ENCODE results near the gene TRMT44.
"Not testable (repeated sequence)": the region's sequence is repeated elsewhere in the genome, so short reads cannot be mapped to it uniquely, and the experiment has no call there.

The TRMT44 gene

GRCh38 chr4:8495803-8496202 lies 55.2 kb downstream of the TRMT44 start:
- DNase-seq, result no peak

GRCh38 chr4:8497762-8498161 lies 57.2 kb downstream of the TRMT44 start:
- DNase-seq, result no peak

DNA sequence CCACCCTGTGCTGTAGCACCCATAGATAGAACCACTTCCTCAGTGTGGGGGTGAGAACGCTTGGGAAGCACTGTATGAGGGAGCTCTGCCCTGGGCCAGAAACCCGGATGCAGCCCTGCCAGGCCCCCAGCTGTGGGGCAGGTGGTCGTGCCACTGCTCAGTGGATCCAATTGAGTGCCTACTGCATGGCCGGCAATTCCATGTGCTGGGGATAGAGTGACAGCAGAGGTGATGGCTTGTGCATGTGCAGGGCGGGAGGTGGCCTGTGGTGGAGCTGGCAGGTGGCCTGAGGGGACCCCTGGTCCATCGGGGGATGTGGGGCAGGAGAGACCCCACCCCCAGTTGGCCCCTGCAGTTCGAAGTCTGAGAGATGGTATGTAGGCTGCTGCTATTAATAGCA lies 60.4 kb downstream of the TRMT44 start:
- DNase-seq, result no peak

DNA sequence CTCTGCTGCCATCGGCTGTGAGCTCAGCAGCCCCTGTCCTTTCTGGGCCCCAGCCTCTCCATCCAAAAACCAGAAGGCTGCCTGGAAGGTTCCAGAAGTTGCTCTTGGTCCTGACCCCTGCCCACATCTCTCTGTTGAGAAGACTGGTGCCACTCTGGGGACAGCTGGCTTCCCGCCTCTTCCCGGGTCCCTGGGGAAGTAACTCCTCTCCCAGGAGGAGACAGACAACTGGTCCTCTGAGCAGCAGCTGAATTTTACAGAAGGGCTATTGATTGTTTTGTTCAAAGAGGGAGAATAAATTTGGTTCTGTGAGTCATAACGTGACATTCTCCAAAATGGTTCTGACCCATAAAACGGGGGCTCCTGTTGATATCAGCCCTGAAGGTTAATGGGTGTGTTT lies 61.2 kb downstream of the TRMT44 start:
- DNase-seq, result no peak

- no peak for DNase-seq
Observed at GRCh38 chr4:8502371-8502770, 61.8 kb downstream of the TRMT44 start.

DNA sequence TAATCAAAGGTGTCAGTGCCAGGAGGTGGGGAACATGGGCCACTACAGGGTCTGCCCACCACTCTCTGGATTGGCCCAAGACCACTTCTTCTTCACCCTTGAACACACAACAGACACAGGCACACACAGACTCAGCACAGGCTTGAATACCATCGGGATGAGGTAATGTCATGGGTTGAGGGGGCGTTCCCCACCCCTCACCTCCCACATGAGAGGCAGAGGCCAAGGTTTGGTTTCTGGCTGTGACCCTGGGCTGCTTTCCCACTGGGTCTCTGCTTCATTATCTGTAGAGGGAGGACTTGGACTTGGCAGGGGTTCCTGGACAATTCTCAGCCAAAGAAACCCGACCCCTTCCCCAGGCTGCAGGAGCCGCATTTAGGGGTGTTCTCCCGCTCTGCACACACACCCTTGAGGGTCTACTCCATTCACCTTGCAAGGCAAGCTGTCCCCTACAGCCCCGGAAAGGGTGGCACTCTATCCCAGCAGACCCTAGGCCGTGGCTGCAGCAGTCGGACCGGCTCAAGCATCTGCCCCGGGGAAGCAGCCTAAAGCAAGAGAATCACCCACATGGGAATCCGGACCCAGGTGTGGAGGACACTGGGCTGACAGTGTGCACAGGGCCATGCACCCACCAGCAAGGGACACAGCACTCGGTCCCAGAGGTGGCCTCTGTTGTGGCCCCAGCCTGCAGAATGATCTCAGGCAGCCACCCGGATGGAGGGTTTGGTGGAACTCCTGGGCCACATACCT lies 62.4 kb downstream of the TRMT44 start:
- no peak for DNase-seq

DNA sequence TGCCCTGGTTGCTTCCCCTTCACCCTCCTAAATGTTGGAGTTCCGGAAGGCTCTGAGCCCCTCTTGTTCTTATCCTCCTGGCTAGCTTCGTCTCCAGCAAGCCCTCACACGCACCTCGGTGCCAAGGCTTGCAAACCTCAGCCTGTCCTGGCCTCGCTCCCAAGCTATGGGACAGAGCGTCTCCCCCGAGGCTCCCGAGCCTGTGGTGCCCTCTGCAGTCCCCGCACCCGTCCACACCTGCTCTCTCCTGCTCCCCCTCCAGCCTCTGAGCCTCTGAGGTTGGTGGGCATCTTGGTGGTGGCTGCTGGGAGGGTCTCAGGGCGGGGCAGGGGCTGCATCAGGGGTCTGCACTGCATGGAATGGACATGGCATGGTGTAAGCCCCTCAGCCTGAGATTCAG lies 63.2 kb downstream of the TRMT44 start:
- DNase-seq, result no peak

GRCh38 chr4:8504279-8505007 lies 63.9 kb downstream of the TRMT44 start:
- no peak for DNase-seq

- no peak for DNase-seq
Observed at GRCh38 chr4:8505229-8505628, 64.7 kb downstream of the TRMT44 start.

DNA sequence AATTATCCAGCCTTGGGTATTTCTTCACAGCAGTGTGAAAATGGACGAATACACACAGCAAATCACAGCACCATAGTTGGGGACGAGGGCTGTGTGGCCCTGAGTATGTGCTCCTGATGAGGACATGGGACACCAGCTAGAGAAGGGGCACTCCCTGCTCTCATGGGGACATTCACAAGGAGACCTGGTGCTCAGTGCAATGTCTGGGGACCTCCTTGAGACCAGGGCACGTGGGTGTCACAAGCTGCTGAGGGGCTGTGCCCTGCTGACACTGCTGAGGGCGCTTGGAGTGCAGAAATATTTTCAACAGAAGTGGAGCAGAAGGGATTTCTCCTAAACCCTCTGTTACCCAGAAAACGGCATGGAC lies 65.4 kb downstream of the TRMT44 start:
- no peak for DNase-seq

GRCh38 chr4:8506373-8507195 lies 66.0 kb downstream of the TRMT44 start:
- DNase-seq, result no peak

DNA sequence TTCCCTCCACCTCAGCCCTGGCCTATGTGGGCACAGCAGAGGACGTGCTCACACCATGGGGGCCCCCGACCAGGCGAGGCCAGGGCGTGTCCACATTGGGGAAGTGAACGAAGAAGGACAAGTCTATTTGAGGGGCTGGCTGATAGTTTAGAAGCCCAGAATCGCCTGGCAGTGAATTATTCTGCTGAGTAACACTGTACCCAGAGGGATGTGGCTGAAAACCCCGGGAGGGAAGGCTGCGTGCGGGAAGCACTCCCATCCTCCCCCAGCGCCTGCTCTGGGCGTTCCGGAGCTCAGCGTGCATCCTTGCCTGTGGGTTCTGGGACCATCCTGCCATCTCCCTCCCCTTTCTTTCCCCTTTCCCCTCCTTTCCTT lies 66.6 kb downstream of the TRMT44 start:
- no peak for DNase-seq

DNA sequence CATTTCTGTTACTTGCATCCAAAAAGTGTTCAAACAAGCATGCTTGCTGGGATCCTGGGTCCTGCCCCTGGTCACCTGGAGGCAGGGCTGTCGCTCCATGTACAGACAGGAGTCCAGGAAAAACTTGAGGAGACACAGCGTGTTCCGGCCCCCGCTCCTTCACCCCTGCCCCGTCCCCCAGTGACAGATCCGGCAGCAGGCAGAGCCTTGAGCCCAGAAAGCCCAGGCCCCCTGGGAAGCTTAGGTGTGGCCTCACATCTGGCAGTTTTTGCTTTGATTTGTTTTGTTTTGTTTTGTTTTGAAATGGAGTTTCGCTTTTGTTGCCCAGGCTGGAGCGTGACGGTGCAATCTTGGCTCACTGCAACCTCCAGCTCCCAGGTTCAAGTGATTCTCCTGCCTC lies 67.0 kb downstream of the TRMT44 start:
- no peak for DNase-seq

GRCh38 chr4:8508266-8508665 lies 67.7 kb downstream of the TRMT44 start:
- DNase-seq, result no peak

GRCh38 chr4:8508740-8509139 lies 68.2 kb downstream of the TRMT44 start:
- DNase-seq, result no peak

- DNase-seq, result no peak
Observed at GRCh38 chr4:8509311-8509950, 68.9 kb downstream of the TRMT44 start.

DNA sequence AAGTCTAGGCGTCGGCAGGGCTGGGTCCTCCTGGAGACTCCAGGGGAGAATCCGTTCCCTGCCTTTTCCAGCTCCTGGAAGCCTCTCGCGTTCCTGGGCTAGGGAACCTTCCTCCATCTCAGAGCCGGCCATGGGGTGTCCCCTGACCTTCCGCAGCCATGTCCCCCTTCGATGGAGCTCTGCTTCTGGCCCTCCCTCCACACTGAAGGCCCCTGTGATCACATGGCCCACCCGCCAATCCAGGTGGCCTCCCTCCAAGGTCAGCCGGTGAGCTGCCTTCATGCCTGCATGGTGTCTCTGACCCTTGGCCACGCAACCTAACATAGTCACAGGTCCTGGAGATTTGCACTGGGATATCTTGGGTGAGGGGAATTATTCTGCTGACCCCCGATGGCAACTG lies 69.6 kb downstream of the TRMT44 start:
- no peak for DNase-seq

DNA sequence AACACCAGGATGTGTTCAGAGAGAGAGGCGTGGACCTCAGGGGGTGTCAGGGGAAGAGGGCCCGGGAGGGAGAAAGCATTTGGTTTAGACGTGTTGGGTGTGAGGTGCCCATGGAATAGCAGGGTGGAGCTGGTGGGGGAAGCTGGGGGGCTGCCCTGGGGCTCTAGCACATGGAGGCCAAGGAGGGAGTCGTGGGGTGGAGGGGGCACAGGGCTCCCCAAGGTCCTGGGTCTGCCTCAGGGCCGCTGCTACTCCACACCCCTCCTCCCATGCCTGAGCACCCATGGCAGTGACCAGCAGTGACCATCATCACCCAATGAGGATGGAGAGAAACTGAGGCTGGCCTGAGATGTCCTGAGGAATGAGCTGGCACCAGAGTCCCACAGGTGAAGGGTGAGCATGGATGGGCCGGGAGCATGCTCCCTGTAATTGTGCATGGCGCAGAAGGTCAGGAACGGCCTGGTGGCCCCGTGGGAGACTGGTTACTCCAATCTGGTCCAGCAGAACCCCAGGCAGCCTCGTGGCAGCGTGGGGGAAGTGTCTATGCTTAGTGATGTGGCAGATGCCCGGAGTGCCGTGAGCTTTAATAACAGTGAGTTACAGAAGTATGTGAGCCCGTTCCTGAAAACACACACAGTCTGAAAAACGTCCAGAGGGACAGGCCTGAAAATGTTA lies 70.2 kb downstream of the TRMT44 start:
- DNase-seq, result no peak

GRCh38 chr4:8512510-8512909 lies 71.9 kb downstream of the TRMT44 start:
- DNase-seq, result no peak

DNA sequence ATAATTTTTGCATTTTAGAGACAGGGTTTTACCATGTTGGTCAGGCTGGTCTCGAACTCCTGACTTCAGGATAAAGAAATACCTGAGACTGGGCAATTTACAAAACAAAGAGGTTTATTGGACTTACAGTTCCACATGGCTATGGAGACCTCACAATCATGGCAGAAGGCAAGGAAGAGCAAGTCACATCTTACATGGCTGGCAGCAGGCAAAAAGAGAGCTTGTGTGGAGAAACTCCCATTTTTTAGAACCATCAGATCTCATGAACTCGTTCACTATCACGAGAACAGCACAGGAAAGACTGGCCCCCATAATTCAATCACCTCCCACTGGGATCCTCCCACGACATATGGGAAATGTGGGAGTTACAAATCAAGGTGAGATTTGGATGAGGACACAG lies 72.5 kb downstream of the TRMT44 start:
- DNase-seq, result not testable (repeated sequence)

DNA sequence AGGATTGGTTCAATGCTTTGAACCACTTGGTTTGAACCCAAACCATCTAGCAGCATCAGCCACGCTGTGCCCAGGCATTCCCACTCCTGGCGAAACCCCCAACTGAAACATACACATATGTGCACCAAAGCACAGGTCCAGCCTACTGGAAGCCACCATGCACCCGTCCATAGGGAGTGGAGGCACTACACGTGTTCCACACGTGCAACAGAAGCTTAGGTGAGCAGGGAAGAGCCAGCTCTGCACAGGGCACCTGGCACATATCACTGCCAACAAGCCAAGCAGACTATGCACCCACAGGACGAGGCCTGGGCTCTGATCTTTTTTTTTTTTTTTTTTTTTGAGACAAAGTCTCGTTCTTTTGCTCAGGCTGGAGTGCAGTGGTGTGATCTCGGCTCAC lies 73.4 kb downstream of the TRMT44 start:
- no peak for DNase-seq

- no peak for DNase-seq
Observed at GRCh38 chr4:8514391-8514790, 73.8 kb downstream of the TRMT44 start.

All from activated effector memory CD4-positive, alpha-beta T cell treated with anti-CD3 and anti-CD28 coated beads, Interleukin-2, amount 50 U/mL, for 16 hours (primary cell).